Measurements from ENCODE around the gene PTP4A2. TPM values are rescaled to one million over a fixed set of nuclear protein-coding genes. Genes with fewer than 3 reads are reported as not detected.
A peak's percentile ranks its signal among the peaks of the same experiment; 100 is the strongest.
"Not testable (repeated sequence)": the region's sequence is repeated elsewhere in the genome, so short reads cannot be mapped to it uniquely, and the experiment has no call there.

PTP4A2 gene
- total RNA-seq, 1 experiment from 2014 or later = 502 TPM

- in situ Hi-C loops (cut with HindIII; ENCODE audit: low pct_unique_long_range_greater_than_20kb, low sequenced_read_pairs) = no loop called here
- no peak for DNase-seq (ENCODE audit: low read depth, low spot score)
These were observed 5.5 kb downstream of the PTP4A2 start for GRCh38 chr1:31932491-31933316.

GRCh38 chr1:31931593-31932225 is 6.5 kb downstream of the PTP4A2 start:
- in situ Hi-C loops (cut with HindIII; ENCODE audit: low pct_unique_long_range_greater_than_20kb, low sequenced_read_pairs) = no loop called here

DNA sequence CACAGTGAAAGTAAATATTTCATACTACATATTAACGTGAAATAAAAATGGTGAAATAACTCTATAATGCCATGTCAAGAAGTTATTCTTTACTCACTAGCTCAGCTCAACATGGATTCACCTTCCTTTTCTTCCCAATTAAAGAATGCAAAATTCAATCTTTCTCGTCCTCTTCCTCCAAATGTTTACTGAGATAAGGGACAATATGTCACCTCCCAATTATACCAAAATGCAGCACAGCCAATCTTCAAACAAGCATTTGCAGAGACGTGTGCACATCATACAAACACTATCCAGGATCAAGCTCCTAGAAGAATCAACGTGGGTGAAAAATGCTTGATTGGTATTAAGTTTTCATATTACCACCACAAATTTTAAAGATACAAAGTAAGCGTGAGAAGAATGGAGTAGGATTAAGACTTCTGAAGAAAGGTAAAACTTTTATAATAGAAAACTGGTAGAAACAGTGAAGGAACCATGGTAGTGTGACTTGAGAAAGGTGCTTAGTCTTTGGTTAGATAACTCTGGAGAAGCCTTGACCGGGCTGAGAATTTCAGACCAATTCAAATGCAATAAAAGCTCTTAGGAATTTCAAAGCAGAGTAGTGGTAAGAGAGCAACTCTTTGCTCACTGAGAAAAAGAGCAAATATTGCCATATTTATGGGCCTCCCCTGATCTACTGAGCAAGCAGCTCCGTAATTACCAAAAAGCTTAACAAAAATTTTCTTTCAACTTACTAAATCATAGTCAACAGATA is 7.2 kb downstream of the PTP4A2 start:
- DNase-seq (ENCODE audit: low read depth, low spot score) = no peak

More at GRCh38 chr1:31931593-31932225, 6.5 kb downstream of the PTP4A2 start:
- DNase-seq (ENCODE audit: low read depth, low spot score) = peak; percentile 33

DNA sequence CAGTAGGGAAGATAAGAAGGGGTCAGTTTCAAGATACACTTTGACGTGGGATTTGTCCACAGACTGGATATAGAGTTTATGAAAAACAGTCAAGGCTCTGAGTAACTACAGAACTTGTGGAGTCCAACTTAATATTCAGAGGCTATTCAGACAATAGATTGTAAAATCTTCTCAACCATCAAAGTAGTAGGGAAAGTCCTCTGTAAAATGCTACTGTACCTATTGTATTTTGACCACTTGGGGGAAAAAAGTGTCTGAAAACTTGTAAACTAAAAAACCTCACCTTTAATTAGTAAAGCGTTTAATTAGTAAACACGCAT is 10.5 kb downstream of the PTP4A2 start:
- DNase-seq (ENCODE audit: low read depth, low spot score) = no peak
- in situ Hi-C loops (cut with HindIII; ENCODE audit: low pct_unique_long_range_greater_than_20kb, low sequenced_read_pairs) = no loop called here

More for the DNA sequence above, 7.2 kb downstream of the PTP4A2 start:
- in situ Hi-C loops (cut with HindIII; ENCODE audit: low pct_unique_long_range_greater_than_20kb, low sequenced_read_pairs) = no loop called here

DNA sequence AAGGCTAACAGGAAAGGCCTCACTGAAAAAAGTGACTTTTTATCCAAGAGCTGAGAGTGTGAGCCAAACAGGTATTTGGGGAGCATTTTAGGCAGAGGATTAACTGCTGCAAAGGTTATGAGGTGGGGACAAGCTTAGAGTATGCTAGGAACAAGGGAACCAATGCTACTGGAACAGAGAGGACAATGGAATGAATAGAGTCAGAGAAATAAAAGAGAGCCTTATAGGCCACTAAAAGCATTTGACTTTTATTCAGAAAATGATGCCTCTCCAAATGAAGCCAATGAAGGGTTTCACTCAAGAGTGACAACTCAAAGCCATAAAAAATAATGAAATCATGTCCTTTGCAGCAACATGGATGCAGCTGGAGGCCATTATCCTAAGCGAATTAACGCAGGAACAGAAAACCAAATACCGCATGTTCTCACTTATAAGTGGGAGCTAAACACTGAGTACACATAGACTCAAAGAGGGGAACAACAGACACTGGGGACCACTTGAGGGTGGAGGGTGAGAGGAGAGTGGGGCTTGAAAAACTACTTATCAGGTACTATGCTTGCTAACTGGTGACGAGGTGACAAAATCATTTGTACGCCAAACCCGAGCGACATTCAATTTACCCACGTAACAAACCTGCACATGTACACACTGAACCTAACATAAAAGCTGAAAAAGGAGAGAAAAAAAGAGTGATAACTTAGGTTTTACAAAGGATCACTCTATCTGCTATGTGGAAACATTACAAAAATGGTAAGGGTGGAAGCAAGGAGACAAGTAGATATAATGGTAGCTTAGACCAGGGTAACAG is 11.1 kb downstream of the PTP4A2 start:
- no peak for DNase-seq (ENCODE audit: low read depth, low spot score)
- in situ Hi-C loops (cut with HindIII; ENCODE audit: low pct_unique_long_range_greater_than_20kb, low sequenced_read_pairs) = no loop called here

GRCh38 chr1:31926252-31926651 is 11.9 kb downstream of the PTP4A2 start:
- in situ Hi-C loops (cut with HindIII; ENCODE audit: low pct_unique_long_range_greater_than_20kb, low sequenced_read_pairs) = no loop called here
- no peak for DNase-seq (ENCODE audit: low read depth, low spot score)

DNA sequence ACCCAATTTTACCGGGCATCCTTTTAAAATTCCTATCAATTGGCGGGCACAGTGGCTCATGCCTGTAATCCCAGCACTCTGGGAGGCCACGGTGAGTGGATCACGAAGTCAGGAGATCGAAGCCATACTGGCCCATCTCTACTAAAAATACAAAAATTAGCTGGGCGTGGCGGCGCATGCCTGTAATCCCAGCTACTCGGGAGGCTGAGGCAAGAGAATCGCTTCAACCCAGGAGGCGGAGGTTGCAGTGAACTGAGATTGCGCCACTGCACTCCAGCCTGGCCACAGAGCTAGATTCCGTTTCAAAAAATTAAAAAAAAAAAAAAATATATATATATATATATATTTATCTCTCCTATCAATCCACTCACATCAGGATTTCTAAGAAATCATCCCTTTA is 12.3 kb downstream of the PTP4A2 start:
- in situ Hi-C loops (cut with HindIII; ENCODE audit: low pct_unique_long_range_greater_than_20kb, low sequenced_read_pairs); DNase-seq (ENCODE audit: low read depth, low spot score): not testable (repeated sequence)

GRCh38 chr1:31924839-31925238 is 13.3 kb downstream of the PTP4A2 start:
- DNase-seq (ENCODE audit: low read depth, low spot score) = no peak
- in situ Hi-C loops (cut with HindIII; ENCODE audit: low pct_unique_long_range_greater_than_20kb, low sequenced_read_pairs) = no loop called here

DNA sequence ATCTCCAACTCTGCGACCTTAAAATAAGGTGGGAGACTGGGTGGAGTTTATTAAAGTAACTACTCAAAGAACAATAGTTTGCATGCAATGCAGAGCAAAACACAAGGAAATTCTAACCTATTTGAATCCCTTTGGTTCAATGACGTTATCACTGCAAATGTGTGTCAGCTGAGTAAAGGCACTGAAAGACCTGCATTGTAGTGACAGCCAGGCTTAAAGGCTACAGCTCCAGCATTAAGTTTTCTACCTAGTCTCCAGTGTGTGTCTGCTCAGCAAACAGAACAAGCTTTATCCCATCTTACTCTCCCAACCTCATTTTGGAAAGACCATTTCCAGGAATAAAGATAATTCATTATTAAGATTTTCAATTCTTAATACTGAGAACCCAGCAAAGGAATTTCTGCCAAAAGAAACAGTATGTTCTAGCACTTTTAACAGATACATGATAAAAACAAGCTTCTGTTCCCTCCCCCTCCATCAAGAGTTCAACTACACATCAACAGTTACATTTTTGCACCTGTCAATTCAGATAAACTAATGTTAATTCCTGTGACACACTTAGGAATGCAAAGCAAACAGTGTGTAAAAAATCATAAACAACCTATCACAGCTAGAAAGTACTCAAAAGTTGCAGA is 14.2 kb downstream of the PTP4A2 start:
- DNase-seq (ENCODE audit: low read depth, low spot score) = peak; percentile 97
- in situ Hi-C loops (cut with HindIII; ENCODE audit: low pct_unique_long_range_greater_than_20kb, low sequenced_read_pairs) = no loop called here

- in situ Hi-C loops (cut with HindIII; ENCODE audit: low pct_unique_long_range_greater_than_20kb, low sequenced_read_pairs) = no loop called here
- no peak for DNase-seq (ENCODE audit: low read depth, low spot score)
These were observed 17.2 kb downstream of the PTP4A2 start for GRCh38 chr1:31920956-31921355.

- no peak for DNase-seq (ENCODE audit: low read depth, low spot score)
- in situ Hi-C loops (cut with HindIII; ENCODE audit: low pct_unique_long_range_greater_than_20kb, low sequenced_read_pairs) = no loop called here
These were observed 18.6 kb downstream of the PTP4A2 start for GRCh38 chr1:31919591-31919990.

GRCh38 chr1:31915438-31915837 is 22.7 kb downstream of the PTP4A2 start:
- no peak for DNase-seq (ENCODE audit: low read depth, low spot score)
- in situ Hi-C loops (cut with HindIII; ENCODE audit: low pct_unique_long_range_greater_than_20kb, low sequenced_read_pairs) = no loop called here

DNA sequence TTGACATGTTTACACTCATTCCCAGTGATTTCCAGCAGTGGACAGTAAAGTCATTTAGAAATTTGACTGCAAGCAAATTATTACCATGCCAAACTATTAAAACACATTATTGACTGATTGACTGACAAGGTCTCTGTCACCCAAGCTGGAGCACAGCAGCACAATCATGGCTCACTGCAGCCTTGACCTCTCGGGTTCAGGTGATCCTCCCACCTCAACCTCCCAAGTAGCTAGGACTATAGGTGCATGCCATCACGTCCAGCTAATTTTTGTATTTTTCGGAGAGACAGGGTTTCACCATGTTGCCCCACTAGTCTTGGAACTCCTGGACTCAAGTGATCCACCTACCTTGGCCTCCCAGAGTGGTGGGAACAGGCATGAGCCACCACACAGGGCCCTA is 24.2 kb downstream of the PTP4A2 start:
- DNase-seq (ENCODE audit: low read depth, low spot score) = no peak
- in situ Hi-C loops (cut with HindIII; ENCODE audit: low pct_unique_long_range_greater_than_20kb, low sequenced_read_pairs) = no loop called here

- DNase-seq (ENCODE audit: low read depth, low spot score) = no peak
- in situ Hi-C loops (cut with HindIII; ENCODE audit: low pct_unique_long_range_greater_than_20kb, low sequenced_read_pairs) = no loop called here
These were observed 25.3 kb downstream of the PTP4A2 start for GRCh38 chr1:31912839-31913239.

DNA sequence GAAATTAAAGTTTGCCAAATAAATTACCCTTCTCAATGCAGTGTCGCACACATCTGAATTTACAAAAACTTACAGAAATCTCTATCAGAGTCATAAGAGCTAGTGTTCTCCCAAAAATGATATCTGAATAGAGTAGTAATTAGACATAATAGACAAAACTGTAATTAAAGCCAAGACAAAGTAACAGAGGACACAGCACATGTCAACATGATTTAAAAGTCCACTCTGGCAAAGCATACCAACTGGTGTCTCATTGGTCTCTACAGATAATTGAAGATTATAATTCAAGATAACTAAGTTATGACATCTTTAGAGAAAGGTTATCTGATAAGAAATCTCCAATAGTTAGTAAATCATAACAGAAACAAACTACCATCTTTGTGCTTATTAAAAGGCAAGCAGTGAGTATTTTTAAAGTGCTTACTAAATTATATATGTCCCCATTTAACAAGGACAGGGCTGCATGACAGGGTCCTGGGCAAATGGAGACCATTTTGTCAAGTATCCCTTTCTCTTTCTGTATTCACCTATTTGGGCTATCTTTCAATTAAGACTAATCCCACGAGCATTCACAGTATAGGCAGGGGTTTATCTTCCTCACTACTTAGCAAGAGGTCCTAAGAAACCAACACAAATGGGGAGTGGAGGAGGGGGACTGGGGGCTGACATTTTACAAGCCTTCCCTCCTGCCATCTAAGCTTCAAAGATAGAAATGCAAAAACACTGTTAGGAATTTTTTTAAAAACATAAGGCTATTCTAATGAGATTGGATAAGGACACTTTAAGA is 26.0 kb downstream of the PTP4A2 start:
- DNase-seq (ENCODE audit: low read depth, low spot score) = no peak
- in situ Hi-C loops (cut with HindIII; ENCODE audit: low pct_unique_long_range_greater_than_20kb, low sequenced_read_pairs) = no loop called here

DNA sequence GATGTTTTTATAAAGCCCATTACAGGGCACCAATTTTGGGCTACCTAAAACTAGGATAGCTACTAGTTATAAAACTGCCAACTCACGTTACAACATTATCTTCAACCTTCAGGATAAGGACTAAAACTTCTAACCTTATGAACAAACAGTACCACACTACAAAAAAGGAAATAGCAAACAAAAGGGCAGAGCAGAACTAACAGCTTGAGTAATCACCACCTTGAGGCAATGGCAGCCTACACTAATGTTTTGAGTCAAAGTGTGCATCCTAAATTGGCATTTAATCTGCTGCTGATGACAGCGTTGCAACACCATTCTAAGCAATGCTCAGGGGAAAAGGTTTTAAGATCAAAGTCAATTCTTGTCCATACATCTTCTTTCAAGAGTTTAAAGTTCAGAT is 27.2 kb downstream of the PTP4A2 start:
- in situ Hi-C loops (cut with HindIII; ENCODE audit: low pct_unique_long_range_greater_than_20kb, low sequenced_read_pairs) = no loop called here
- DNase-seq (ENCODE audit: low read depth, low spot score) = no peak

DNA sequence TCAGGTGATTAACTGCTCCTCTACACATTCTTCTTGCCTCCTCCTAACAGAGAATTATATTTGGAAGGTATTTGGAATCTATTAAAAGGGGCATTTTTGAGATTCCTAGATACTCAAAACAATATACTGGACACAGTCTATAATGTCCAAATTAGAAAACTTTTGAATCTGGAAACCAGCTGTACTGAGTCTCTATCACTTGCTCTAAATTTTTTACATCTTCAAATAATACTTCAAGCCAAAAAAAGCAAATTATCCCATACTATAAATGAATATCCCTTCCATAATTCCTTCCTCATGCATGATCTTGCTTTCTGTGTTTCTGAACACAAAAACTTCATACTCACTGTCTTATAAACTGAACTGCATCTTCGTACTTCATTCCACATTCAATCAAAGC is 28.5 kb downstream of the PTP4A2 start:
- in situ Hi-C loops (cut with HindIII; ENCODE audit: low pct_unique_long_range_greater_than_20kb, low sequenced_read_pairs) = no loop called here
- no peak for DNase-seq (ENCODE audit: low read depth, low spot score)
